Erythroblast (primary cell): ENCODE results near the gene OSER1.

Experiments
- GATA1 ChIP-seq: IDR thresholded peaks from 2 replicates; pipeline ENCODE4 v1.6.1; 2011; ENCODE audit warnings: low read depth, mild to moderate bottlenecking, control low read depth, low read length, moderate library complexity
- POLR2A ChIP-seq: IDR thresholded peaks from 2 replicates; pipeline ENCODE4 v1.6.1; 2011; ENCODE audit warnings: mild to moderate bottlenecking, low read length

DNA sequence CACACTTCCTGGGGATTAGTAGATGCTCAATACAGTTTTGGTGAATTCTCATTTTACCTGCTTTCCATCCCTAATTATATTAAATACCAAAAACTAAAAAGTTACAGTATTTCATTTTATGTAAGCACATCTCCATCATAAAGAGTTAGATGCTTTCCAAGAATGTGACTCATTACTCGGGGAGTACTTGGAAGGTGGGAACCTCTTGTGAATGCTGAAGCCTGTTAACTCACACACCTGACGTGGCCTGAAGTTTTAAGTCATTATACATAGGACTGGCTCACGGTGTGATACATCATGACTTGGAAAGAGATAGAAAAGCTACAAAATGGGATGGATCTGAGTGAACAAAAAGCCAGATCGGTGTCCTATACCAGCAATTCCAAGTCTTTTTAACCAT lies 2.2 kb upstream of the OSER1 start:
- TF ChIP-seq POLR2A (no peak), GATA1 (no peak)
